B cell (primary cell): ENCODE measurements around the gene KIRREL1. TPM values are rescaled to one million over a fixed set of nuclear protein-coding genes. Genes with fewer than 3 reads are reported as not detected.

Source experiments
- ATAC-seq: fragments of 200-7000 bp; cut with Tn5 transposase; one replicate; pipeline ENCODE4 v1.10.0; 2021; ENCODE audit warnings: low read depth, mild to moderate bottlenecking, moderate number of reproducible peaks, moderate library complexity
- CTCF ChIA-PET: fragments of 350-600 bp; sonication (Branson Sonifier 250); formaldehyde crosslinking; loops from one replicate; lab custom pipeline; 2021; ENCODE audit warnings: antibody characterized with exemption, inconsistent platforms; lab: Charles Lee
- POLR2A ChIA-PET: fragments of 350-600 bp; sonication (Branson Sonifier 250); formaldehyde crosslinking; loops from one replicate; lab custom pipeline; 2021; ENCODE audit warnings: antibody characterized with exemption; lab: Charles Lee
- DNase-seq: peaks from one replicate; pipeline ENCODE4 v3.0.0; 2013
- H2AFZ ChIP-seq: 2 replicates; pipeline ENCODE4 v1.6.1; 2012; ENCODE audit warnings: mild to moderate bottlenecking, low read depth, low read length; ENCODE audit not compliant: insufficient read depth, poor library complexity, severe bottlenecking
- H3K27ac ChIP-seq, 2 donors: 1 replicate in 1 of 2; 2 replicates in 1 of 2; pipeline ENCODE4 v1.5.1; 2012 to 2013; ENCODE audit warnings: low read length in 2 of 2, mild to moderate bottlenecking in 2 of 2, moderate library complexity in 1 of 2
- H3K27me3 ChIP-seq, 4 experiments: fragments of 200-600 bp in 1 of 4; sonication (generic) in 1 of 4; replicated peaks in 1 of 4; 1 replicate in 2 of 4; 2 replicates in 2 of 4; pipeline versions ENCODE4 v1.6.1 to v1.7.0; 2013 to 2016; ENCODE audit warnings: low read length in 3 of 4, mild to moderate bottlenecking in 2 of 4, mixed read lengths in 1 of 4, moderate library complexity in 1 of 4; ENCODE audit not compliant: insufficient read depth in 4 of 4, control insufficient read depth in 3 of 4; ENCODE audit errors: control extremely low read depth in 1 of 4
- H3K36me3 ChIP-seq, 2 experiments: replicated peaks in 1 of 2; 1 replicate in 1 of 2; 2 replicates in 1 of 2; pipeline versions ENCODE4 v1.6.1 to v1.7.1; 2013; ENCODE audit warnings: low read length in 1 of 2; ENCODE audit not compliant: insufficient read depth in 2 of 2, control insufficient read depth in 1 of 2; ENCODE audit errors: control extremely low read depth in 1 of 2, extremely low read depth in 1 of 2
- H3K4me1 ChIP-seq, 2 donors: fragments of 200-600 bp in 1 of 2; sonication (generic) in 1 of 2; 1 replicate in 1 of 2; 2 replicates in 1 of 2; pipeline versions ENCODE4 v1.5.1 to v1.6.1; 2013 to 2017; ENCODE audit warnings: low read length in 2 of 2; ENCODE audit not compliant: control insufficient read depth in 2 of 2, insufficient read depth in 2 of 2
- H3K4me2 ChIP-seq: replicated peaks from 2 replicates; pipeline ENCODE3; 2012; ENCODE audit warnings: mild to moderate bottlenecking, low read depth, low read length; ENCODE audit not compliant: poor library complexity, severe bottlenecking
- H3K4me3 ChIP-seq, 5 experiments: fragments of 200-600 bp in 1 of 5; sonication (generic) in 1 of 5; 1 replicate in 3 of 5; 2 replicates in 2 of 5; pipeline versions ENCODE4 v1.5.1 to v1.7.0; 2011 to 2016; ENCODE audit warnings: low read length in 4 of 5, mild to moderate bottlenecking in 4 of 5, low read depth in 2 of 5, control low read depth in 1 of 5, moderate library complexity in 1 of 5; ENCODE audit not compliant: insufficient read depth in 1 of 5; ENCODE audit errors: control extremely low read depth in 1 of 5, extremely low read depth in 1 of 5
- H3K79me2 ChIP-seq: fragments of 200-600 bp; sonication (generic); one replicate; pipeline ENCODE4 v1.6.0; 2016; ENCODE audit warnings: low read length; ENCODE audit not compliant: control insufficient read depth, insufficient read depth
- H3K9ac ChIP-seq: fragments of 200-600 bp; sonication (generic); 2 replicates; pipeline ENCODE4 v1.6.1; 2017; ENCODE audit warnings: mild to moderate bottlenecking, low read length, moderate library complexity
- H3K9me3 ChIP-seq, 3 donors: one replicate each; pipeline versions ENCODE4 v1.6.1 to v1.7.1; 2013; ENCODE audit warnings: low read length in 2 of 3; ENCODE audit not compliant: control insufficient read depth in 2 of 3, insufficient read depth in 1 of 3; ENCODE audit errors: control extremely low read depth in 1 of 3
- H4K20me1 ChIP-seq: 2 replicates; pipeline ENCODE4 v1.6.0; 2012; ENCODE audit warnings: mild to moderate bottlenecking, low read length; ENCODE audit not compliant: insufficient read depth, control insufficient read depth, poor library complexity, severe bottlenecking
- H3K27ac Mint-ChIP-seq: one replicate; pipeline ENCODE4 v1.8.0; 2021; ENCODE audit warnings: mixed read lengths
- H3K27me3 Mint-ChIP-seq: one replicate; pipeline ENCODE4 v1.8.0; 2021; ENCODE audit warnings: mixed read lengths
- H3K4me1 Mint-ChIP-seq: one replicate; pipeline ENCODE4 v1.8.0; 2021; ENCODE audit warnings: mixed read lengths
- H3K4me3 Mint-ChIP-seq: one replicate; pipeline ENCODE4 v1.8.0; 2021; ENCODE audit warnings: mixed read lengths
- H3K9me3 Mint-ChIP-seq: one replicate; pipeline ENCODE4 v1.8.0; 2022; ENCODE audit warnings: mixed read lengths; ENCODE audit not compliant: insufficient read depth
- CTCF ChIP-seq: fragments of 200-600 bp; IDR thresholded peaks from one replicate; pipeline ENCODE4 v1.8.0; 2022; ENCODE audit warnings: antibody characterized with exemption, mild to moderate bottlenecking
- EZH2 ChIP-seq: IDR thresholded peaks from 2 replicates; pipeline ENCODE4 v1.6.1; 2012; ENCODE audit warnings: borderline replicate concordance, low read depth, mild to moderate bottlenecking, moderate library complexity, low read length; ENCODE audit not compliant: insufficient read depth, poor library complexity, severe bottlenecking
- WGBS: methylation state at CpG from one replicate; pipeline ENCODE4 v1.1.5; 2013; ENCODE audit warnings: missing lambda C conversion rate; ENCODE audit not compliant: insufficient coverage; 5-methylcytosine and 5-hydroxymethylcytosine counted together
- intact Hi-C: fragments of 100-400 bp; cut with micrococcal nuclease; formaldehyde crosslinking; loops from one replicate; pipeline ENCODE4 v1.10.0; 2022
- polyA plus RNA-seq: library from polyadenylated mRNA; depleted of rRNA; stranded (reverse); fragments of >200 nt; gene quantifications from 2 replicates; pipeline ENCODE4 v1.2.3, GENCODE V29; 2012
- total RNA-seq, 2 donors: library from RNA; stranded (reverse); fragments of 120-200 nt in 1 of 2; gene quantifications; 1 replicate in 1 of 2; 2 replicates in 1 of 2; pipeline versions ENCODE4 v1.2.3 to v1.2.4, GENCODE V29; 2013 to 2022

The KIRREL1 gene
- total and polyA plus RNA-seq, 2 donors (not counting 1 experiment from before 2014, with no cell fraction given): not detected

- H3K27ac ChIP-seq: no peak overlapping the region
- DNase-seq (no peak), ATAC-seq (no peak)
- no peak overlapping the region for H3K4me2 ChIP-seq
- no peaks in the 10 kb centered on the region for H3K4me1 ChIP-seq
- no peaks in the 10 kb centered on the region for H3K9me3 ChIP-seq
- peaks cover 0 to 10% (median 0%) of the 10 kb centered on the region in 4 experiments for H3K27me3 ChIP-seq
- whole genome bisulfite sequencing: 87% methylated on average over 6 of the region's 6 CpGs
- H3K4me3 ChIP-seq: no peak overlapping the region
- Mint-ChIP-seq H3K27ac (no peak overlapping the region), H3K27me3 (peaks cover 49% of the 10 kb centered on the region), H3K4me3 (no peak overlapping the region), H3K4me1 (no peaks in the 10 kb centered on the region), H3K9me3 (no peaks in the 10 kb centered on the region)
- H3K9ac ChIP-seq: no peak overlapping the region
- no peaks in the 10 kb centered on the region for H3K36me3 ChIP-seq
- intact Hi-C loops: no loop called here
- no peak overlapping the region for H2AFZ ChIP-seq
- H4K20me1 ChIP-seq: no peaks in the 10 kb centered on the region
- ChIA-PET CTCF (interaction anchor here (1.2 kb wide), 1 partner anchor 17 kb away, joined by 3 read pairs; no protein-coding TSS in a partner anchor), POLR2A (no interaction called here)
- no peaks in the 10 kb centered on the region for H3K79me2 ChIP-seq
- TF ChIP-seq EZH2 (no peak), CTCF (no peak)
These were observed 15.2 kb downstream of the KIRREL1 start for GRCh38 chr1:158008630-158009029.

- no peak overlapping the region for H3K4me3 ChIP-seq
- Mint-ChIP-seq H3K4me3 (no peak overlapping the region), H3K4me1 (no peaks in the 10 kb centered on the region), H3K27ac (no peak overlapping the region), H3K9me3 (no peaks in the 10 kb centered on the region), H3K27me3 (peaks cover 41% of the 10 kb centered on the region)
- no peaks in the 10 kb centered on the region for H3K79me2 ChIP-seq
- POLR2A ChIA-PET: no interaction called here
- H3K27me3 ChIP-seq: peaks cover 0 to 17% (median 0%) of the 10 kb centered on the region in 4 experiments
- ATAC-seq (no peak), DNase-seq (no peak)
- no peak overlapping the region for H3K4me2 ChIP-seq
- H3K9ac ChIP-seq: no peak overlapping the region
- CTCF ChIA-PET: interaction anchor here (0.5 to 0.6 kb wide), 2 partner anchors 22 to 110 kb away, joined by 3 read pairs; no protein-coding TSS in a partner anchor
- H3K9me3 ChIP-seq: no peaks in the 10 kb centered on the region
- no peaks in the 10 kb centered on the region for H4K20me1 ChIP-seq
- no peaks in the 10 kb centered on the region for H3K36me3 ChIP-seq
- TF ChIP-seq EZH2: no peak
- no peak for TF ChIP-seq CTCF
- no peaks in the 10 kb centered on the region for H3K4me1 ChIP-seq
- no peak overlapping the region for H2AFZ ChIP-seq
- WGBS: 89% methylated on average over 5 of the region's 5 CpGs
- intact Hi-C loops: no loop called here
- no peak overlapping the region for H3K27ac ChIP-seq
These were observed 18.3 kb downstream of the KIRREL1 start for GRCh38 chr1:158011714-158012113.
